ENCODE results near the gene PRRC2A. TPM values are rescaled to one million over a fixed set of nuclear protein-coding genes. Genes with fewer than 3 reads are reported as not detected.

Gene PRRC2A
- total RNA-seq, 1 experiment from 2014 or later = 318 TPM

- 0 out of 2 replicates have a peak, but pooled peaks cover 3% of the 10 kb centered on the region for H3K4me1 ChIP-seq (ENCODE audit: control insufficient read depth, insufficient read depth, low read length)
- no peaks in the 10 kb centered on the region for H3K9me3 ChIP-seq (ENCODE audit: control insufficient read depth, insufficient read depth, low read depth, low read length)
- H3K27me3 ChIP-seq (ENCODE audit: control insufficient read depth, insufficient read depth, low read length) = no peaks in the 10 kb centered on the region
- no peaks in the 10 kb centered on the region for H3K36me3 ChIP-seq (ENCODE audit: control insufficient read depth, insufficient read depth, low read length)
- no peak overlapping the region for H3K27ac ChIP-seq (ENCODE audit: low read length)
- TF ChIP-seq TCF7L2 (IDR thresholded peaks at IDR 0.05; ENCODE audit: low read depth, low read length) (no peak), SIN3A (IDR thresholded peaks at IDR 0.05; ENCODE audit: borderline replicate concordance, insufficient read depth, low read depth, low read length) (no peak), CTCF (IDR thresholded peaks at IDR 0.05) (no peak), POLR2AphosphoS5 (IDR thresholded peaks at IDR 0.05; ENCODE audit: low read depth, low read length) (no peak), REST (IDR thresholded peaks at IDR 0.05; ENCODE audit: insufficient read depth in 1 of 2, low read depth in 2 of 2, low read length in 1 of 2) (no peak)
- ChIA-PET POLR2A (no interaction called here), CTCF (interaction anchor here (0.8 kb wide), 1 partner anchor 862 kb away, joined by 3 read pairs; no protein-coding TSS in a partner anchor)
- no TSS peak for BruUV-seq (replicated peaks)
- ATAC-seq (no peak), DNase-seq (ENCODE audit: low read depth, low spot score) (no peak)
- intact Hi-C loops (cut with micrococcal nuclease; ENCODE audit: unreplicated experiment) (no loop called here), in situ Hi-C loops (cut with HindIII; ENCODE audit: low pct_unique_long_range_greater_than_20kb, low sequenced_read_pairs) (no loop called here)
- no peak overlapping the region for H3K4me3 ChIP-seq (ENCODE audit: low read depth in 2 of 2, low read length in 2 of 2)
These were observed 6.4 kb upstream of the PRRC2A start for GRCh38 chr6:31614075-31614619.

- no peak for ATAC-seq
- CTCF ChIA-PET = interaction anchor here (0.6 kb wide), 1 partner anchor 173 kb away, joined by 3 read pairs; no protein-coding TSS in a partner anchor
These were observed 5.6 kb upstream of the PRRC2A start, which contains the start of gene AIF1 for GRCh38 chr6:31614684-31615578. Gene AIF1, plus strand, starts transcription at chr6:31615234. Its CDS starts 96 bp downstream, at chr6:31615330.

More at GRCh38 chr6:31614684-31615578, 5.6 kb upstream of the PRRC2A start, which contains the start of gene AIF1:
- no peak for DNase-seq (ENCODE audit: low read depth, low spot score)
- POLR2A ChIA-PET = no interaction called here
- intact Hi-C loops (cut with micrococcal nuclease; ENCODE audit: unreplicated experiment) = no loop called here
- H3K27me3 ChIP-seq (ENCODE audit: control insufficient read depth, insufficient read depth, low read length) = no peaks in the 10 kb centered on the region
- H3K4me3 ChIP-seq (ENCODE audit: low read depth in 2 of 2, low read length in 2 of 2) = no peak within 1 kb of the TSS
- no TSS peak for BruUV-seq (replicated peaks)
- 0 out of 2 replicates have a peak, but pooled peaks cover 3% of the 10 kb centered on the region for H3K4me1 ChIP-seq (ENCODE audit: control insufficient read depth, insufficient read depth, low read length)
- TF ChIP-seq TCF7L2 (IDR thresholded peaks at IDR 0.05; ENCODE audit: low read depth, low read length) = no peak
- TF ChIP-seq SIN3A (IDR thresholded peaks at IDR 0.05; ENCODE audit: borderline replicate concordance, insufficient read depth, low read depth, low read length) = no peak
- TF ChIP-seq POLR2AphosphoS5 (IDR thresholded peaks at IDR 0.05; ENCODE audit: low read depth, low read length) = no peak
- no peak for TF ChIP-seq REST (IDR thresholded peaks at IDR 0.05; ENCODE audit: insufficient read depth in 1 of 2, low read depth in 2 of 2, low read length in 1 of 2)
- no peak for TF ChIP-seq CTCF (IDR thresholded peaks at IDR 0.05)
- H3K27ac ChIP-seq (ENCODE audit: low read length) = no peak within 1 kb of the TSS
- H3K9me3 ChIP-seq (ENCODE audit: control insufficient read depth, insufficient read depth, low read depth, low read length) = no peaks in the 10 kb centered on the region
- in situ Hi-C loops (cut with HindIII; ENCODE audit: low pct_unique_long_range_greater_than_20kb, low sequenced_read_pairs) = no loop called here
- no peaks in the 10 kb centered on the region for H3K36me3 ChIP-seq (ENCODE audit: control insufficient read depth, insufficient read depth, low read length)

Measured in Panc1 (cell line).